ENCODE results near the gene FRMD4A. TPM values are rescaled to one million over a fixed set of nuclear protein-coding genes. Genes with fewer than 3 reads are reported as not detected.

Gene FRMD4A
- total and polyA plus RNA-seq, 2 of the 4 experiments (the other 2 are of a cell fraction) = 30.3 to 68.8 TPM

DNA sequence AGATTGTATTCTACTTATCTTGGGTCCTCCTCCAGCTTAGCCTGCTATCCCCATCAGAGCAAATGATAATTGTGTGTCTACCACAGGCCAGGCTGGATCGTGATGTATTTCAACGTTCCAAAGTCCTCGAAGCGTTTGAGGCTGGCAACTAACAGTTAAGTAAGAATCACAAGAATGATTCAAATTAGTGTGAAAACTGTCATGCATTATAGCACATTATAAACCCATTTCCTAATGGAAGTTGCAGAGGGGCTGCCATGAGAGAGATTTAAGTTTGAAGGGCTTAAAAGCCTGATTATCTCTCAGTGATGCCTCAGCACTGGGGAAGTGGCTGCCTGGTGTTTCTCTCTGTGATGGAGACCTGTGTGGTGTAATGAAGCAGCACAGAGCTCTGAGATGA is 119.1 kb downstream of the FRMD4A start:
- dilution Hi-C loops (cut with HindIII; ENCODE audit: low sequenced_read_pairs, unreplicated experiment) = no loop called here
- Histone ChIP-seq H4K5ac (ENCODE audit: low read depth, low read length) (no peak overlapping the region), H3K56ac (ENCODE audit: extremely low read depth, insufficient read depth, low read length) (no peak overlapping the region)

More for the DNA sequence above, 119.1 kb downstream of the FRMD4A start:
- no peak overlapping the region for H4K8ac ChIP-seq (ENCODE audit: low read depth in 2 of 2, low read length in 2 of 2)
- no peaks in the 10 kb centered on the region for H3K9me1 ChIP-seq (ENCODE audit: insufficient read depth, low read length)
- WGBS, 2 experiments (ENCODE audit: extremely low coverage in 2 of 2, insufficient read length in 1 of 2) = 90% methylated on average over 2 of the region's 4 CpGs; no CpG with 5 or more reads in 1 of the 2 experiments
- intact Hi-C loops (cut with micrococcal nuclease) = no loop called here
- no peak overlapping the region for H2AFZ ChIP-seq (replicated peaks; ENCODE audit: low read length, poor library complexity)
- no peak overlapping the region for H2BK5ac ChIP-seq (ENCODE audit: low read depth, low read length, poor library complexity, severe bottlenecking)
- no peak overlapping the region for H2AK5ac ChIP-seq (ENCODE audit: low read depth, low read length)
- no peak overlapping the region for H2AK9ac ChIP-seq (replicated peaks; ENCODE audit: low read depth, low read length, poor library complexity)
- TF ChIP-seq MAZ (IDR thresholded peaks at IDR 0.05; ENCODE audit: borderline replicate concordance, low read depth, low read length) = no peak
- no peak for TF ChIP-seq RAD21 (IDR thresholded peaks at IDR 0.05; ENCODE audit: low read length)
- no peak for TF ChIP-seq POLR2A (IDR thresholded peaks at IDR 0.05; ENCODE audit: low read depth, low read length)
- TF ChIP-seq SMC3 (IDR thresholded peaks at IDR 0.05; ENCODE audit: low read depth, low read length) = no peak
- no peak for TF ChIP-seq CEBPB (IDR thresholded peaks at IDR 0.05; ENCODE audit: low read depth, low read length)
- TF ChIP-seq BHLHE40 (IDR thresholded peaks at IDR 0.05; ENCODE audit: low read depth, low read length) = no peak
- no peak for TF ChIP-seq MAFK (IDR thresholded peaks at IDR 0.05; ENCODE audit: low read depth, low read length)
- TF ChIP-seq CHD1 (IDR thresholded peaks at IDR 0.05; ENCODE audit: low read depth, low read length) = no peak
- no peak for TF ChIP-seq FOS (IDR thresholded peaks at IDR 0.05; ENCODE audit: low read depth, low read length)
- no peak for TF ChIP-seq RFX5 (IDR thresholded peaks at IDR 0.05; ENCODE audit: low read depth, low read length)
- TF ChIP-seq RCOR1 (IDR thresholded peaks at IDR 0.05; ENCODE audit: insufficient replicate concordance, low read length) = no peak
- TF ChIP-seq, protein P1, sequence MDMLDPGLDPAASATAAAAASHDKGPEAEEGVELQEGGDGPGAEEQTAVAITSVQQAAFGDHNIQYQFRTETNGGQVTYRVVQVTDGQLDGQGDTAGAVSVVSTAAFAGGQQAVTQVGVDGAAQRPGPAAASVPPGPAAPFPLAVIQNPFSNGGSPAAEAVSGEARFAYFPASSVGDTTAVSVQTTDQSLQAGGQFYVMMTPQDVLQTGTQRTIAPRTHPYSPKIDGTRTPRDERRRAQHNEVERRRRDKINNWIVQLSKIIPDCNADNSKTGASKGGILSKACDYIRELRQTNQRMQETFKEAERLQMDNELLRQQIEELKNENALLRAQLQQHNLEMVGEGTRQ (IDR thresholded peaks at IDR 0.05; ENCODE audit: low read depth, low read length) = no peak
- TF ChIP-seq MXI1 (IDR thresholded peaks at IDR 0.05; ENCODE audit: borderline replicate concordance, low read depth, low read length) = no peak
- TF ChIP-seq NFE2L2 (IDR thresholded peaks at IDR 0.05; ENCODE audit: low read depth, low read length) = no peak
- TF ChIP-seq, protein P2, sequence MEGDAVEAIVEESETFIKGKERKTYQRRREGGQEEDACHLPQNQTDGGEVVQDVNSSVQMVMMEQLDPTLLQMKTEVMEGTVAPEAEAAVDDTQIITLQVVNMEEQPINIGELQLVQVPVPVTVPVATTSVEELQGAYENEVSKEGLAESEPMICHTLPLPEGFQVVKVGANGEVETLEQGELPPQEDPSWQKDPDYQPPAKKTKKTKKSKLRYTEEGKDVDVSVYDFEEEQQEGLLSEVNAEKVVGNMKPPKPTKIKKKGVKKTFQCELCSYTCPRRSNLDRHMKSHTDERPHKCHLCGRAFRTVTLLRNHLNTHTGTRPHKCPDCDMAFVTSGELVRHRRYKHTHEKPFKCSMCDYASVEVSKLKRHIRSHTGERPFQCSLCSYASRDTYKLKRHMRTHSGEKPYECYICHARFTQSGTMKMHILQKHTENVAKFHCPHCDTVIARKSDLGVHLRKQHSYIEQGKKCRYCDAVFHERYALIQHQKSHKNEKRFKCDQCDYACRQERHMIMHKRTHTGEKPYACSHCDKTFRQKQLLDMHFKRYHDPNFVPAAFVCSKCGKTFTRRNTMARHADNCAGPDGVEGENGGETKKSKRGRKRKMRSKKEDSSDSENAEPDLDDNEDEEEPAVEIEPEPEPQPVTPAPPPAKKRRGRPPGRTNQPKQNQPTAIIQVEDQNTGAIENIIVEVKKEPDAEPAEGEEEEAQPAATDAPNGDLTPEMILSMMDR (conservative IDR thresholded peaks at IDR 0.05; ENCODE audit: low read depth, low read length) = no peak
- TF ChIP-seq, protein P3, sequence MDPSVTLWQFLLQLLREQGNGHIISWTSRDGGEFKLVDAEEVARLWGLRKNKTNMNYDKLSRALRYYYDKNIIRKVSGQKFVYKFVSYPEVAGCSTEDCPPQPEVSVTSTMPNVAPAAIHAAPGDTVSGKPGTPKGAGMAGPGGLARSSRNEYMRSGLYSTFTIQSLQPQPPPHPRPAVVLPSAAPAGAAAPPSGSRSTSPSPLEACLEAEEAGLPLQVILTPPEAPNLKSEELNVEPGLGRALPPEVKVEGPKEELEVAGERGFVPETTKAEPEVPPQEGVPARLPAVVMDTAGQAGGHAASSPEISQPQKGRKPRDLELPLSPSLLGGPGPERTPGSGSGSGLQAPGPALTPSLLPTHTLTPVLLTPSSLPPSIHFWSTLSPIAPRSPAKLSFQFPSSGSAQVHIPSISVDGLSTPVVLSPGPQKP (IDR thresholded peaks at IDR 0.05; ENCODE audit: borderline replicate concordance, low read depth, low read length) = no peak
- H2BK20ac ChIP-seq (ENCODE audit: low read depth, low read length) = no peak overlapping the region
- no peak overlapping the region for H2BK120ac ChIP-seq (ENCODE audit: low read depth, low read length)
- no peaks in the 10 kb centered on the region for H4K20me1 ChIP-seq (ENCODE audit: insufficient read depth, low read length)
- H3K4me1 ChIP-seq (ENCODE audit: control insufficient read depth, insufficient read depth, low read length) = no peaks in the 10 kb centered on the region
- BruUV-seq (replicated peaks) = no TSS peak
- H3K4ac ChIP-seq (ENCODE audit: low read depth, low read length) = no peak overlapping the region
- no peak overlapping the region for H3K14ac ChIP-seq (replicated peaks; ENCODE audit: low read depth, low read length)
- H3K79me1 ChIP-seq (ENCODE audit: low read depth in 1 of 2, low read length in 2 of 2) = no peaks in the 10 kb centered on the region
- H3K4me2 ChIP-seq (ENCODE audit: low read depth, low read length) = no peak overlapping the region
- no peak overlapping the region for H3K9ac ChIP-seq (ENCODE audit: low read depth, low read length)
- POLR2A ChIA-PET (ENCODE audit: unreplicated experiment) = no interaction called here
- H3K23ac ChIP-seq (ENCODE audit: low read depth, low read length) = no peak overlapping the region
- DNase-seq (no peak), ATAC-seq (ENCODE audit: low read depth) (no peak)
- no peak overlapping the region for H3K27ac ChIP-seq (ENCODE audit: insufficient read depth, low read length)
- H2BK15ac ChIP-seq (ENCODE audit: low read depth, low read length) = no peak overlapping the region
- H3K27me3 ChIP-seq (ENCODE audit: control insufficient read depth, insufficient read depth, low read length) = peaks cover 45% of the 10 kb centered on the region
- H3K9me3 ChIP-seq (ENCODE audit: control insufficient read depth, insufficient read depth, low read length) = peaks cover 3% of the 10 kb centered on the region
- no peak overlapping the region for H3K18ac ChIP-seq (ENCODE audit: low read depth, low read length)
- in situ Hi-C loops (cut with MboI; ENCODE audit: low sequenced_read_pairs) = no loop called here
- CTCF ChIA-PET = interaction anchor here (0.8 to 1.9 kb wide), 4 partner anchors 11 to 16 kb away, joined by 3 to 6 read pairs (median 4); no protein-coding TSS in a partner anchor
- H3K36me3 ChIP-seq (ENCODE audit: control insufficient read depth, insufficient read depth, low read length) = no peaks in the 10 kb centered on the region
- H4K91ac ChIP-seq (ENCODE audit: insufficient read depth, low read depth, low read length) = no peak overlapping the region
- H3K4me3 ChIP-seq (ENCODE audit: insufficient read depth, low read depth, low read length) = no peak overlapping the region

Data from IMR-90 (cell line).